GM12874 (cell line): ENCODE results near the gene ALB.

Source experiments
- TF ChIP-seq, protein P1 (sequence below): IDR thresholded peaks from 2 replicates; pipeline ENCODE4 v1.5.1; 2011; ENCODE audit warnings: low read depth, mild to moderate bottlenecking, control low read depth, low read length, moderate library complexity; ENCODE audit not compliant: insufficient read depth

ALB gene

DNA sequence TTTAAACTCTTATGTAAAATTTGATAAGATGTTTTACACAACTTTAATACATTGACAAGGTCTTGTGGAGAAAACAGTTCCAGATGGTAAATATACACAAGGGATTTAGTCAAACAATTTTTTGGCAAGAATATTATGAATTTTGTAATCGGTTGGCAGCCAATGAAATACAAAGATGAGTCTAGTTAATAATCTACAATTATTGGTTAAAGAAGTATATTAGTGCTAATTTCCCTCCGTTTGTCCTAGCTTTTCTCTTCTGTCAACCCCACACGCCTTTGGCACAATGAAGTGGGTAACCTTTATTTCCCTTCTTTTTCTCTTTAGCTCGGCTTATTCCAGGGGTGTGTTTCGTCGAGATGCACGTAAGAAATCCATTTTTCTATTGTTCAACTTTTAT lies at the start of gene ALB:
Gene ALB (plus strand): TSS at position 246 of the 400 bp plus-strand sequence. CDS start 41 bp downstream, at position 287.
- TF ChIP-seq, protein P1, sequence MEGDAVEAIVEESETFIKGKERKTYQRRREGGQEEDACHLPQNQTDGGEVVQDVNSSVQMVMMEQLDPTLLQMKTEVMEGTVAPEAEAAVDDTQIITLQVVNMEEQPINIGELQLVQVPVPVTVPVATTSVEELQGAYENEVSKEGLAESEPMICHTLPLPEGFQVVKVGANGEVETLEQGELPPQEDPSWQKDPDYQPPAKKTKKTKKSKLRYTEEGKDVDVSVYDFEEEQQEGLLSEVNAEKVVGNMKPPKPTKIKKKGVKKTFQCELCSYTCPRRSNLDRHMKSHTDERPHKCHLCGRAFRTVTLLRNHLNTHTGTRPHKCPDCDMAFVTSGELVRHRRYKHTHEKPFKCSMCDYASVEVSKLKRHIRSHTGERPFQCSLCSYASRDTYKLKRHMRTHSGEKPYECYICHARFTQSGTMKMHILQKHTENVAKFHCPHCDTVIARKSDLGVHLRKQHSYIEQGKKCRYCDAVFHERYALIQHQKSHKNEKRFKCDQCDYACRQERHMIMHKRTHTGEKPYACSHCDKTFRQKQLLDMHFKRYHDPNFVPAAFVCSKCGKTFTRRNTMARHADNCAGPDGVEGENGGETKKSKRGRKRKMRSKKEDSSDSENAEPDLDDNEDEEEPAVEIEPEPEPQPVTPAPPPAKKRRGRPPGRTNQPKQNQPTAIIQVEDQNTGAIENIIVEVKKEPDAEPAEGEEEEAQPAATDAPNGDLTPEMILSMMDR: no peak

DNA sequence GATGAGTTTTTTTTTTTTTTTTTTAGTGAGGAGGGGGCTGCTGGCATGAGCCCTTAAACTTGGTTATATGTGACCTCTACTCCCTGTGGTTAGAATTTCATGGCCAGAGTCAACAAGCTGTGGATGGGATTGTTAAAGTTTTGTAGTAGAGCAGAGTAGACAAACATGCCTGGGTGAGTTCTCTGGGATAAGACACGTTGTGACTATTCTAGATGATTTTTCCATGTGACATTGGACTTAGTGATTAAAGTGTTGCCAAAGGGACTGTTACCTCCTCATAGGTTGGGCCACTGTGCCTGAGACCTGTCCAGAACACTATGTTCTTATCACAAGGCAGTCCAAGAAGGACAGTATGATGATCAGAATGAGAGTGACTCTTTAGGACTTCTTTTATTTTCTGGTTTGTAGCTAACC lies 28.8 kb upstream of the ALB start:
- TF ChIP-seq, protein P1: no peak

DNA sequence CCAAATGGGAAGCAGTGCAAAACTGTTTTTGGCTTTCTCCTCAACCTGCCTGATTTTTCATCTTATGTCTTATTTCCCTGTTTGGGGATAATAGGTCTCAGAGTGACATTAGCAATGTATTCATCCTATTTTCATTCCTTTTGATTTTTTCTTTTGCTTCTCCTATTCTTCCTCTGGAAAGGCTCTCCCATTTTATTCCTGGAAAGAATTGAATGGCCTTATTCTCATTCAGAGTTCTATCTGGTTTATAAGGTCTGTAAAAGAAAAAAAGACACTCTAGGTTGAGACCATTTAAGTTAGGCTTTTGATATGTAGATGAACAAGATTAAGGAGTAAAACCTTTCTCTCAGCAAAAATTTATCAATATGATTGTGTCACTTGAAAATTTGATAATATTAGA lies 27.8 kb upstream of the ALB start:
- TF ChIP-seq, protein P1: no peak

DNA sequence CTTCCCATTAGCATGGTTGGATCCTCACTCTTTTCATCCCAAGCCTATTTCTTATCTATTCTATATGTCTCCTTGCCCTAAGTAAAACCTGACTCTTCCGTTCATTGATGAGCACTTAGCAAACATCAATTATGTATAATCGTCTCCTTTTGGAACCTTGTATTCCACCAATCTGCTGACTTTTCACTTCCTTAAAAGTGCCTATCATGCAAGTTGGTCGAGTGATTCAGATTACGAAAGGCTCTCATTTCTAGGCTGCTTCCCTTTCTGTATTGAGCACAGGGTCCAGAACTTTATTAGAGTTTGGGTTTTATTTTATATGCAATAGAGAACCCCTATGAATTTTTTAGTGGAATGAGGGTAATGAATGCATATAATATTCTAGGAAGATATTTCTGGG lies 27.1 kb upstream of the ALB start:
- TF ChIP-seq, protein P1: no peak

DNA sequence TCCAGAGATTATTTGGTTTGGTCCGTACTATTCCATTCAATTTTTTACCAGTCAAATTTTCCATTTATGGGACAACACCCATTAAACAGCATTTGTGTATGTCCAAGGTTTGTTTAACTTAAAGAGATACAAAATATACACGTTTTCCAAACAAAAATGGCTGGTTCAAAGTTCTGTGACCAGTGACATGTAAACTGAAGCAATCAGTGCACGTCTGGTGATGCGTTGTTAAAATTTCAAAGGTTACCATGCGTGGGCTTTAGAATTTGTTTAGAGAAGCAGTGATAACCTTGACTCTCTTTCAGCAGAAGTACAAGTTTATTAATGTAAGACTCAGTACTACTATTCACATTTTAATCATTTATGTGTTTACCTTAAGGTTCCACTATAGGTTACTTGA lies 25.2 kb upstream of the ALB start:
- TF ChIP-seq, protein P1: no peak

DNA sequence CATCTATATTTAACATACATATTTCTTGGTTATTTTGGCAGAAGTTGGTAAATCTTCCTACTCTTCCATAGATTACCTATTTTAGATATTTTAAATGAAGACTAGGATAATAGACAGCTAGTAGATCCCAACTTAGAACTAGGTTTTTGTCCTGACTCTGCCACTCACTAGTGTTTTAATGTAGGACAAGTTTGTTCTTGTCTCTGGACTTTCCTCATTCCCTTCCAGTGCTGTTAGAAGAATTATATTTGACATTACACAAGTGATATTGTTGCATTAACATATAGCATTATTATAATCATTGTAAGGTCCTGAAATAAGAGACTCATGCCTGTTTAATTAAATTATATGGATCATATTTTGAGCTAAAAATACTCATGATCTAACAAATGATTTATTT lies 24.1 kb upstream of the ALB start:
- TF ChIP-seq, protein P1: no peak

DNA sequence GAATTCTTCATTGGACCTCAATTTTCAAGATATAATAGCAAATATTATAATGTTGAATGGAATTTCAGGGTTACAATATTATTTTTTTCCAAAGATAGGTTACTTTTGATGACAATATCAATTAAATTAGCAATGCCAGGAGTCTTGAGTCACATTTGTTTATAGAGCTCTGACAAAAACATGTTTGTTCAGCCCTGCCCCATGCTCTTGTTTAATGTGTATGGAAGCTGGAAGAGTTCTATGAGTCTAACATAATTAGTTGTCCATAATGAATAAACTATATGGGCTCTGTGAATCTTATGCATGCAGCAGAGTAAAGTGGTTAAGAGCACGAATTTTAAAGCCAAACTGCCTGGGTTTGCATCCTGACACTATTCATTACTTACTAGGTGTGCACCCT lies 22.9 kb upstream of the ALB start:
- TF ChIP-seq, protein P1: no peak

DNA sequence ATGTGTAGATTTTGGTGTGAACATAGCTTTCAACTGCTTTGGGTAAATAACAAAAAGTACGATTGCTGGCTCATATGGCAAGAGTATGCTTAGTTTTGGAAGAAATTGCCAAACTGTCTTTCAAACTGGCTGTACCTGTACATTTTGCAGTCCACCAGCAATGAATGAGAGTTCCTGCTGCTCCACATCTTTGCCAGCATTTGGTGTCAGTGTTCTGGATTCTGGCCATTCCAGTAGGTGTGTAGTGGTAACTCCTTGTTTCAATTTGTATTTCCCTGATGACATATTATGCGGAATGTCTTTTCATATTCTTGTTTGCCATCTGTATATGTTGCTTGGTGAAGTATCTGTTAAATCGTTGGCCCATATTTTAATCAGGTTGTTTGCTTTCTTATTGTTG lies 20.6 kb upstream of the ALB start:
- TF ChIP-seq, protein P1: no peak
